ENCODE results near the gene INTS6. TPM values are rescaled to one million over a fixed set of nuclear protein-coding genes. Genes with fewer than 3 reads are reported as not detected.

The INTS6 gene
- total RNA-seq, 4 donors from 2014 or later: 22.4 to 35.0 (median 29.8) TPM

- Histone ChIP-seq H3K36me3 (peaks cover 0 to 91% of the 10 kb centered on the region in 2 donors), H3K4me1 (no peaks in the 10 kb centered on the region), H3K27ac (no peak overlapping the region), H3K27me3 (no peaks in the 10 kb centered on the region), H3K9me3 (no peaks in the 10 kb centered on the region), H3K4me3 (no peak overlapping the region)
- TF ChIP-seq, protein P1, sequence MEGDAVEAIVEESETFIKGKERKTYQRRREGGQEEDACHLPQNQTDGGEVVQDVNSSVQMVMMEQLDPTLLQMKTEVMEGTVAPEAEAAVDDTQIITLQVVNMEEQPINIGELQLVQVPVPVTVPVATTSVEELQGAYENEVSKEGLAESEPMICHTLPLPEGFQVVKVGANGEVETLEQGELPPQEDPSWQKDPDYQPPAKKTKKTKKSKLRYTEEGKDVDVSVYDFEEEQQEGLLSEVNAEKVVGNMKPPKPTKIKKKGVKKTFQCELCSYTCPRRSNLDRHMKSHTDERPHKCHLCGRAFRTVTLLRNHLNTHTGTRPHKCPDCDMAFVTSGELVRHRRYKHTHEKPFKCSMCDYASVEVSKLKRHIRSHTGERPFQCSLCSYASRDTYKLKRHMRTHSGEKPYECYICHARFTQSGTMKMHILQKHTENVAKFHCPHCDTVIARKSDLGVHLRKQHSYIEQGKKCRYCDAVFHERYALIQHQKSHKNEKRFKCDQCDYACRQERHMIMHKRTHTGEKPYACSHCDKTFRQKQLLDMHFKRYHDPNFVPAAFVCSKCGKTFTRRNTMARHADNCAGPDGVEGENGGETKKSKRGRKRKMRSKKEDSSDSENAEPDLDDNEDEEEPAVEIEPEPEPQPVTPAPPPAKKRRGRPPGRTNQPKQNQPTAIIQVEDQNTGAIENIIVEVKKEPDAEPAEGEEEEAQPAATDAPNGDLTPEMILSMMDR (IDR thresholded peaks at IDR 0.05): no peak
- TF ChIP-seq POLR2A (IDR thresholded peaks at IDR 0.05): no peak
- no peak for TF ChIP-seq EP300 (IDR thresholded peaks at IDR 0.05)
- no peak for TF ChIP-seq POLR2AphosphoS5 (IDR thresholded peaks at IDR 0.05)
- WGBS, 2 donors (ENCODE audit: low coverage in 1 of 2): 87 to 97% methylated on average over 6 of the region's 6 CpGs
- no peak for ATAC-seq
Observed at GRCh38 chr13:51371768-51372399, 81.0 kb downstream of the INTS6 start.

DNA sequence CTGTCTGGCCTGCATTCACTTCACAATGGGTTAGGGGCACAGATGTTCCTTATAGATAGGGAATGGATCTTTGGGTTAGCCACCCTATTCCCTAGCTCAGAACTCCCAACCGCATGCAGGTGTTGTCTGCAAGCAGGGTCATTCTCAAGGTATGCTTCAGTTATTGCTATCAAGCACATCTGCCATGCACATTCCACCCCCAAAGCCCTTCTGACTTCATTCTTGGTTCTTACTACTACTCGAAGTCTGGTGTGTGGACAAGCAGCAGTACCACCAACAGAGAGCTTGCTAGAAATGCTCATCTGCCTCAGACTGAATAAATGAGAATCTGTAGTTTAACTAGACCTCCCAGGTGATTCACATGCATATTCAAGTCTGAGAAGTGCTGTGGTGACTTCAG, 82.0 kb downstream of the INTS6 start:
- H3K27me3 ChIP-seq: no peaks in the 10 kb centered on the region
- H3K27ac ChIP-seq: no peak overlapping the region
- no peaks in the 10 kb centered on the region for H3K4me1 ChIP-seq
- peaks cover 0 to 93% of the 10 kb centered on the region in 2 donors for H3K36me3 ChIP-seq
- WGBS, 2 donors (ENCODE audit: low coverage in 1 of 2): 93% methylated on average over 2 of the region's 2 CpGs; no CpG with 5 or more reads in 1 of the 2 donors
- ATAC-seq: no peak
- TF ChIP-seq POLR2AphosphoS5 (IDR thresholded peaks at IDR 0.05) (no peak), POLR2A (IDR thresholded peaks at IDR 0.05) (no peak), EP300 (IDR thresholded peaks at IDR 0.05) (no peak)
- TF ChIP-seq, protein P1 (IDR thresholded peaks at IDR 0.05): no peak
- H3K4me3 ChIP-seq: no peak overlapping the region
- no peaks in the 10 kb centered on the region for H3K9me3 ChIP-seq

GRCh38 chr13:51370116-51370515, 82.7 kb downstream of the INTS6 start:
- H3K9me3 ChIP-seq: no peaks in the 10 kb centered on the region
- no peak overlapping the region for H3K27ac ChIP-seq
- TF ChIP-seq POLR2AphosphoS5 (IDR thresholded peaks at IDR 0.05) (no peak), EP300 (IDR thresholded peaks at IDR 0.05) (no peak), POLR2A (IDR thresholded peaks at IDR 0.05) (no peak)
- TF ChIP-seq, protein P1 (IDR thresholded peaks at IDR 0.05): no peak
- H3K4me3 ChIP-seq: no peak overlapping the region
- WGBS, 2 donors (ENCODE audit: low coverage in 1 of 2): 88% methylated on average over 1 of the region's 2 CpGs; no CpG with 5 or more reads in 1 of the 2 donors
- no peaks in the 10 kb centered on the region for H3K4me1 ChIP-seq
- no peak for ATAC-seq
- no peaks in the 10 kb centered on the region for H3K27me3 ChIP-seq
- peaks cover 0 to 91% of the 10 kb centered on the region in 2 donors for H3K36me3 ChIP-seq

- TF ChIP-seq POLR2AphosphoS5 (IDR thresholded peaks at IDR 0.05) (no peak), EP300 (IDR thresholded peaks at IDR 0.05) (no peak), POLR2A (IDR thresholded peaks at IDR 0.05) (no peak)
- TF ChIP-seq, protein P1 (IDR thresholded peaks at IDR 0.05): no peak
- no peaks in the 10 kb centered on the region for H3K4me1 ChIP-seq
- no peak overlapping the region for H3K27ac ChIP-seq
- 67 to 71% methylated on average over 1 to 3 of the region's 3 CpGs for WGBS, 2 donors (ENCODE audit: low coverage in 1 of 2)
- no peak for ATAC-seq
- no peaks in the 10 kb centered on the region for H3K9me3 ChIP-seq
- no peaks in the 10 kb centered on the region for H3K27me3 ChIP-seq
- H3K4me3 ChIP-seq: no peak overlapping the region
- peaks cover 0 to 76% of the 10 kb centered on the region in 2 donors for H3K36me3 ChIP-seq
Observed at GRCh38 chr13:51364404-51365008, 88.3 kb downstream of the INTS6 start.

DNA sequence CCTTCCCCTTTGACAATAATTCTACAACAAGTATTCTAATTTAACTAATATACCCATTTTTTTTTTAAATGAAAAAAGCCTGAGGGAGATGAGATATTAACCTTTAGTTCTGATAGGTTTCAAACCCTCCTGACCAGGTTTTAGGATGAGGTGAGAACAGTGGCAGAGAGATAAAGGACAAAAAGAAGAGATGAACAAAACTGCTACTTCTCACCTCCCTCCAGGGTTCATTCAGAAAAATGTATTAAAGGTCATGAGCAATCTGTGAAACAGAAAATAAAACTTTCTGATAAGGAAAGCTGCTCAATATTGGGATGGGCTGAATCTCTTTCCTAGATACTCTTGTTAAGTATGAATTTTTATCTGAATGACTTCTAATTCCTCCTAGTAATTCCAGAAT, 89.2 kb downstream of the INTS6 start:
- Histone ChIP-seq H3K4me3 (no peak overlapping the region), H3K9me3 (no peaks in the 10 kb centered on the region), H3K27ac (no peak overlapping the region), H3K36me3 (peaks cover 0 to 67% of the 10 kb centered on the region in 2 donors), H3K27me3 (no peaks in the 10 kb centered on the region), H3K4me1 (no peaks in the 10 kb centered on the region)
- ATAC-seq: no peak
- TF ChIP-seq POLR2A (IDR thresholded peaks at IDR 0.05) (no peak), POLR2AphosphoS5 (IDR thresholded peaks at IDR 0.05) (no peak), EP300 (IDR thresholded peaks at IDR 0.05) (no peak)
- TF ChIP-seq, protein P1 (IDR thresholded peaks at IDR 0.05): no peak
